Ectodermal cell (in vitro differentiated cells): ENCODE measurements around the gene CFTR.
"Not testable (repeated sequence)": the region's sequence is repeated elsewhere in the genome, so short reads cannot be mapped to it uniquely, and the experiment has no call there.

Source experiments
- H3K27ac ChIP-seq: 2 replicates; pipeline ENCODE4 v1.7.0; 2013; ENCODE audit warnings: mild to moderate bottlenecking, low read depth, low read length; ENCODE audit not compliant: insufficient read depth, poor library complexity, severe bottlenecking
- H3K27me3 ChIP-seq: 2 replicates; pipeline ENCODE4 v1.7.0; 2013; ENCODE audit warnings: mild to moderate bottlenecking, low read length; ENCODE audit not compliant: insufficient read depth, control insufficient read depth, poor library complexity, severe bottlenecking
- H3K36me3 ChIP-seq: one replicate; pipeline ENCODE4 v1.7.0; 2013; ENCODE audit warnings: low read length; ENCODE audit not compliant: control insufficient read depth, insufficient read depth
- H3K4me1 ChIP-seq: one replicate; pipeline ENCODE4 v1.7.0; 2013; ENCODE audit warnings: low read length; ENCODE audit not compliant: control insufficient read depth, insufficient read depth
- H3K4me3 ChIP-seq: 2 replicates; pipeline ENCODE4 v1.7.0; 2013; ENCODE audit warnings: low read depth, low read length, control low read depth; ENCODE audit not compliant: insufficient read depth
- H3K9me3 ChIP-seq: 2 replicates; pipeline ENCODE4 v1.7.0; 2013; ENCODE audit warnings: mild to moderate bottlenecking, low read length, moderate library complexity; ENCODE audit not compliant: control insufficient read depth
- WGBS, 2 experiments: methylation state at CpG; one replicate each; pipeline ENCODE4 v1.1.7; 2013; ENCODE audit warnings: missing lambda C conversion rate in 2 of 2; 5-methylcytosine and 5-hydroxymethylcytosine counted together

Gene CFTR

GRCh38 chr7:117698018-117698417 lies 218.2 kb downstream of the CFTR start:
- H3K27me3 ChIP-seq: no peaks in the 10 kb centered on the region
- H3K9me3 ChIP-seq: no peaks in the 10 kb centered on the region
- H3K4me3 ChIP-seq: no peak overlapping the region
- H3K36me3 ChIP-seq: no peaks in the 10 kb centered on the region
- H3K4me1 ChIP-seq: no peaks in the 10 kb centered on the region
- no peak overlapping the region for H3K27ac ChIP-seq
- WGBS, 2 experiments: 92 to 98% methylated on average over 2 of the region's 2 CpGs

- Histone ChIP-seq H3K36me3 (no peaks in the 10 kb centered on the region), H3K4me1 (no peaks in the 10 kb centered on the region), H3K4me3 (no peak overlapping the region), H3K9me3 (no peaks in the 10 kb centered on the region), H3K27ac (no peak overlapping the region), H3K27me3 (no peaks in the 10 kb centered on the region)
- WGBS, 2 experiments: 93% methylated on average over 3 of the region's 3 CpGs; no CpG with 5 or more reads in 1 of the 2 experiments
These were observed 224.2 kb downstream of the CFTR start for GRCh38 chr7:117704063-117704462.

DNA sequence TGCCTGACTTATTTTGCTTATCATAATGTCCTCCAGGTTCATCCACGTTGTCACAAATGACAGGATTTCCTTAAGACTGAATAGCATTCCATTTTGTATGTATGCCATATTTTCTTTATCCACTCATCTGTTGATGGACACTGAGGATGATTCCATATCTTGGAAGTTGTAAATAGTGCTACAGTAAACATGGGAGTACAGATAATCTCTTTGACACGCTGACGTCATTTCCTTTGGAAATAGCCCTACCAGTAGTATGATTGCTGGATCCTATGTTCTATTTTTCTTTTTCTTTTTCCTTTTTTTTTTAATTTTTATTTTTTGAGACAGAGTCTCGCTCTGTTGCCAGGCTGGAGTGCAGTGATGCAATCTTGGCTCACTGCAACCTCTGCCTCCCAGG lies 225.8 kb downstream of the CFTR start:
- H3K27ac ChIP-seq: no peak overlapping the region
- H3K4me1 ChIP-seq: no peaks in the 10 kb centered on the region
- no peaks in the 10 kb centered on the region for H3K36me3 ChIP-seq
- H3K9me3 ChIP-seq: no peaks in the 10 kb centered on the region
- H3K27me3 ChIP-seq: no peaks in the 10 kb centered on the region
- no peak overlapping the region for H3K4me3 ChIP-seq
- WGBS, 2 experiments: 81 to 92% methylated on average over 4 of the region's 4 CpGs

- WGBS, 2 experiments: 83 to 100% methylated on average over 1 to 2 of the region's 2 CpGs
- H3K4me1 ChIP-seq: no peaks in the 10 kb centered on the region
- no peak overlapping the region for H3K4me3 ChIP-seq
These were observed 226.4 kb downstream of the CFTR start for GRCh38 chr7:117706210-117706609.

DNA sequence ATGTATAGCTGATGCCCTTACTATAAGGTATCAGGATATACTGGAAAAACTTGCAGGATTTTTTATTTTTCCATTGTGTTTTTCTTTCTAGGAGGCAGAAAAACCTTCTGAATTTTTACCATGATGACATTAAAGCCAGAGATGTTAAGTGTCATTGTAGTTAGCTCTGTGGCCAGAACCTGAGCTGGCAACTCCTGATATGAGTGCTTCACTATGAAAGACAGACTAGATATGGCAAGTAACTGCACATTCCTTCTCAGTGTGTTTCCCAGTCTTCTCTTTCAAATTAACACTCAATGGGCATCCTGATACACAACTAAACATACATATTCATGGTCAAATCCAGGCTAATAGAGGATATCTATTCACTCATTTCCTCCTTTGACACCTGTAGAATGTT lies 227.3 kb downstream of the CFTR start:
- H3K4me1 ChIP-seq: no peaks in the 10 kb centered on the region
- H3K36me3 ChIP-seq: no peaks in the 10 kb centered on the region
- H3K27ac ChIP-seq: no peak overlapping the region

More at GRCh38 chr7:117706210-117706609, 226.4 kb downstream of the CFTR start:
- Histone ChIP-seq H3K27me3 (no peaks in the 10 kb centered on the region), H3K36me3 (no peaks in the 10 kb centered on the region), H3K27ac (no peak overlapping the region), H3K9me3 (no peaks in the 10 kb centered on the region)

GRCh38 chr7:117708173-117708572 lies 228.3 kb downstream of the CFTR start:
- not testable (repeated sequence) for H3K27me3 ChIP-seq, H3K27ac ChIP-seq, H3K36me3 ChIP-seq, H3K4me3 ChIP-seq, H3K9me3 ChIP-seq, H3K4me1 ChIP-seq
- WGBS, 2 experiments: 94% methylated on average over 4 of the region's 4 CpGs

More for the DNA sequence above, 227.3 kb downstream of the CFTR start:
- Histone ChIP-seq H3K4me3 (no peak overlapping the region), H3K27me3 (no peaks in the 10 kb centered on the region), H3K9me3 (no peaks in the 10 kb centered on the region)

GRCh38 chr7:117711556-117711955 lies 231.7 kb downstream of the CFTR start:
- no peaks in the 10 kb centered on the region for H3K36me3 ChIP-seq
- H3K9me3 ChIP-seq: no peaks in the 10 kb centered on the region
- 83% methylated on average over 1 of the region's 1 CpG; no CpG with 5 or more reads in 1 of the 2 experiments for WGBS, 2 experiments
- no peaks in the 10 kb centered on the region for H3K27me3 ChIP-seq
- H3K4me1 ChIP-seq: peaks cover 4% of the 10 kb centered on the region
- H3K4me3 ChIP-seq: no peak overlapping the region
- no peak overlapping the region for H3K27ac ChIP-seq

DNA sequence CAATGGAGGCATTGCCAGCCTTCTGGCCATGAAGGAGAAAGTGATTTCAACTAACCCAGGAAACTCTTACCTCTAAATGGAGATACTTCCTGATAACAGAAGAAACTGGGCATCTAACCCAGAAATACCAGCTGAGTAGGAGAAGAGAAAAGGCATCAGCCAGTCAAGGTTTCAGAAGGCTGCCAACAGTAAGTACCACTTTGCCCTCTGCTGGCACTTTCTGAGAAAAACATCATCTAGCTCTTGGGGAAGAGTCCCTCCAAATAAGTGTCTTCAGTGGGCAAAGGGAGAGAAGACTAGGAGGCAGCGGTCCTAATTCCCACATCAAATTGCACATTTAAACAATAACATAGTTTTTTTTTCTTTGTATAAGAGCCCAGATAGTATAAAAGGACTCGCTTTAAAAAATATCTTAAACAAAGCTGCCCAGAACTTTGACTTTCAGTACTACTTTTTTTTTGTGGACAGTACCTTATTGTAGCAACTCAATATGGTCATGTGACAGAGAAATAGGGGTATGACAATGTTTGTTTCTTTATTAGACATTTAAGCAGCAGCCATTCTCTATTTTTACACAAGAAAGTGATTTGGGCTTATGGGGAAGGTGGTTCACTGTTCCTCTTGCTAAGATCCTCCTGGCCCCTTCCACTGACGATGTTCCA lies 236.1 kb downstream of the CFTR start:
- H3K9me3 ChIP-seq: no peaks in the 10 kb centered on the region
- 71 to 94% methylated on average over 1 to 2 of the region's 3 CpGs for WGBS, 2 experiments
- peaks cover 4% of the 10 kb centered on the region for H3K4me1 ChIP-seq
- H3K4me3 ChIP-seq: no peak overlapping the region
- no peak overlapping the region for H3K27ac ChIP-seq
- H3K36me3 ChIP-seq: peaks cover 6% of the 10 kb centered on the region
- H3K27me3 ChIP-seq: no peaks in the 10 kb centered on the region

- peaks cover 6% of the 10 kb centered on the region for H3K36me3 ChIP-seq
- H3K4me1 ChIP-seq: peaks cover 4% of the 10 kb centered on the region
- H3K27me3 ChIP-seq: no peaks in the 10 kb centered on the region
- H3K4me3 ChIP-seq: no peak overlapping the region
- WGBS, 2 experiments: 91 to 95% methylated on average over 4 of the region's 5 CpGs
- no peak overlapping the region for H3K27ac ChIP-seq
- no peaks in the 10 kb centered on the region for H3K9me3 ChIP-seq
These were observed 237.0 kb downstream of the CFTR start for GRCh38 chr7:117716707-117717299.

DNA sequence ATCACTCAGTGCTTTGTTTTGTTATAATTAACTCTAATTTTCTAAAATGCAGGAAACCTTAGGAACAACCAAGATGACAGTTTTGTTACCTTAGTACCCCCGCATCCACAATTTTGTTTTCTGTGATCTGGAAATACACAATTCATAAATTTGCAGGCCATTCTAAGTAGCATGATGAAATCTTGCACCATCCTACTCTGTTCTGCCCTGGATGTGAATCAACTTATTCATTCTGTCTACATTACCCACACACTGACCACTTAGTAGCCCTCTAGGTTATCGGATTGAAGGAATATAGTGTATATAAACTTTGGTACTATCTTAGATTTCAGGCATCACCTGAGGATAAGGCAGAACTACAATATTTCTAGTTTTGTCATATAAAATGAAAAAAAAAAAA lies 237.5 kb downstream of the CFTR start:
- Histone ChIP-seq H3K4me1 (peaks cover 4% of the 10 kb centered on the region), H3K27ac (no peak overlapping the region), H3K4me3 (no peak overlapping the region), H3K27me3 (no peaks in the 10 kb centered on the region), H3K9me3 (no peaks in the 10 kb centered on the region), H3K36me3 (peaks cover 6% of the 10 kb centered on the region)
- WGBS, 2 experiments: 93 to 100% methylated on average over 1 of the region's 2 CpGs
